IPS DF 19.7 (cell line): ENCODE data around the gene DGKG.
A peak's percentile ranks its signal among the peaks of the same experiment; 100 is the strongest.

ENCODE experiments used
- DNase-seq: peaks from one replicate; pipeline ENCODE4 v3.0.0-alpha.2; 2013; ENCODE audit warnings: low read depth, low spot score

Gene DGKG

GRCh38 chr3:186275436-186275835 is 86.6 kb downstream of the DGKG start:
- DNase-seq: no peak

- no peak for DNase-seq
Observed at GRCh38 chr3:186273586-186273985, 88.4 kb downstream of the DGKG start.

- DNase-seq: no peak
Observed at GRCh38 chr3:186270701-186271100, 91.3 kb downstream of the DGKG start.

GRCh38 chr3:186268616-186269448 is 93.2 kb downstream of the DGKG start:
- DNase-seq: no peak

GRCh38 chr3:186267758-186268157 is 94.3 kb downstream of the DGKG start:
- no peak for DNase-seq

GRCh38 chr3:186264608-186265400 is 97.2 kb downstream of the DGKG start:
- no peak for DNase-seq

GRCh38 chr3:186261638-186262037 is 100.4 kb downstream of the DGKG start:
- DNase-seq: no peak

- no peak for DNase-seq
Observed at GRCh38 chr3:186260726-186261125, 101.3 kb downstream of the DGKG start.

- peak; percentile 87 for DNase-seq
Observed at GRCh38 chr3:186259612-186260383, 102.2 kb downstream of the DGKG start.

- no peak for DNase-seq
Observed at GRCh38 chr3:186258968-186259367, 103.1 kb downstream of the DGKG start.

GRCh38 chr3:186257866-186258265 is 104.2 kb downstream of the DGKG start:
- no peak for DNase-seq

GRCh38 chr3:186255703-186256331 is 106.2 kb downstream of the DGKG start:
- no peak for DNase-seq

- DNase-seq: no peak
Observed at GRCh38 chr3:186254676-186255650, 107.1 kb downstream of the DGKG start.

GRCh38 chr3:186251948-186252619 is 110.0 kb downstream of the DGKG start:
- DNase-seq: no peak

GRCh38 chr3:186248850-186249249 is 113.2 kb downstream of the DGKG start:
- DNase-seq: no peak

- no peak for DNase-seq
Observed at GRCh38 chr3:186247821-186248814, 113.9 kb downstream of the DGKG start.

GRCh38 chr3:186246941-186247340 is 115.1 kb downstream of the DGKG start:
- no peak for DNase-seq

- no peak for DNase-seq
Observed at GRCh38 chr3:186244016-186244415, 118.0 kb downstream of the DGKG start.
